ENCODE measurements around the gene CHST8. TPM values are rescaled to one million over a fixed set of nuclear protein-coding genes. Genes with fewer than 3 reads are reported as not detected.

CHST8 gene
- total RNA-seq, 1 donor from 2014 or later: 0.35 TPM

DNA sequence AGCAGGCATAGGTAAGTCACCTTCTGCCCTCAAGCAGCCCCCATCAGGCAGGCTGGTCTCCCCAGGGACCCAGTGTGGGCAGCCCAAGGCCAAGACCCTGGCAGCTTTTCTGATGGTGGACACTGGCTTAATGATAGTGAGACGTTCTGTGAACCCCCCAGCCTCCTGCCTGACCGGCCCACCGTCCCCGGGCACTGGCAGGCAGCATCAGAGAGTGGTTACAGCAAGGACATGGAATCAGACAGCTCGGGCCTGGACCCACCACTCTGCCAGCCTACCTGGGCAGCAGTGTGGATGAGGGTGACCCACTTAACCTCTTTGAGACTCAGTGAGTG, 129.7 kb downstream of the CHST8 start:
- DNase-seq (ENCODE audit: extremely low spot score, unreplicated experiment): no peak
- H3K27me3 Mint-ChIP-seq (ENCODE audit: unreplicated experiment): no peaks in the 10 kb centered on the region
- TF ChIP-seq, protein P1, sequence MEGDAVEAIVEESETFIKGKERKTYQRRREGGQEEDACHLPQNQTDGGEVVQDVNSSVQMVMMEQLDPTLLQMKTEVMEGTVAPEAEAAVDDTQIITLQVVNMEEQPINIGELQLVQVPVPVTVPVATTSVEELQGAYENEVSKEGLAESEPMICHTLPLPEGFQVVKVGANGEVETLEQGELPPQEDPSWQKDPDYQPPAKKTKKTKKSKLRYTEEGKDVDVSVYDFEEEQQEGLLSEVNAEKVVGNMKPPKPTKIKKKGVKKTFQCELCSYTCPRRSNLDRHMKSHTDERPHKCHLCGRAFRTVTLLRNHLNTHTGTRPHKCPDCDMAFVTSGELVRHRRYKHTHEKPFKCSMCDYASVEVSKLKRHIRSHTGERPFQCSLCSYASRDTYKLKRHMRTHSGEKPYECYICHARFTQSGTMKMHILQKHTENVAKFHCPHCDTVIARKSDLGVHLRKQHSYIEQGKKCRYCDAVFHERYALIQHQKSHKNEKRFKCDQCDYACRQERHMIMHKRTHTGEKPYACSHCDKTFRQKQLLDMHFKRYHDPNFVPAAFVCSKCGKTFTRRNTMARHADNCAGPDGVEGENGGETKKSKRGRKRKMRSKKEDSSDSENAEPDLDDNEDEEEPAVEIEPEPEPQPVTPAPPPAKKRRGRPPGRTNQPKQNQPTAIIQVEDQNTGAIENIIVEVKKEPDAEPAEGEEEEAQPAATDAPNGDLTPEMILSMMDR (IDR thresholded peaks at IDR 0.05): no peak
- H3K4me3 Mint-ChIP-seq (ENCODE audit: unreplicated experiment): no peak overlapping the region
- H3K9me3 Mint-ChIP-seq (ENCODE audit: unreplicated experiment): no peaks in the 10 kb centered on the region
- no peak overlapping the region for H3K27ac Mint-ChIP-seq (ENCODE audit: unreplicated experiment)
- no peaks in the 10 kb centered on the region for H3K36me3 Mint-ChIP-seq (ENCODE audit: unreplicated experiment)
- H3K4me1 Mint-ChIP-seq (ENCODE audit: unreplicated experiment): no peaks in the 10 kb centered on the region

DNA sequence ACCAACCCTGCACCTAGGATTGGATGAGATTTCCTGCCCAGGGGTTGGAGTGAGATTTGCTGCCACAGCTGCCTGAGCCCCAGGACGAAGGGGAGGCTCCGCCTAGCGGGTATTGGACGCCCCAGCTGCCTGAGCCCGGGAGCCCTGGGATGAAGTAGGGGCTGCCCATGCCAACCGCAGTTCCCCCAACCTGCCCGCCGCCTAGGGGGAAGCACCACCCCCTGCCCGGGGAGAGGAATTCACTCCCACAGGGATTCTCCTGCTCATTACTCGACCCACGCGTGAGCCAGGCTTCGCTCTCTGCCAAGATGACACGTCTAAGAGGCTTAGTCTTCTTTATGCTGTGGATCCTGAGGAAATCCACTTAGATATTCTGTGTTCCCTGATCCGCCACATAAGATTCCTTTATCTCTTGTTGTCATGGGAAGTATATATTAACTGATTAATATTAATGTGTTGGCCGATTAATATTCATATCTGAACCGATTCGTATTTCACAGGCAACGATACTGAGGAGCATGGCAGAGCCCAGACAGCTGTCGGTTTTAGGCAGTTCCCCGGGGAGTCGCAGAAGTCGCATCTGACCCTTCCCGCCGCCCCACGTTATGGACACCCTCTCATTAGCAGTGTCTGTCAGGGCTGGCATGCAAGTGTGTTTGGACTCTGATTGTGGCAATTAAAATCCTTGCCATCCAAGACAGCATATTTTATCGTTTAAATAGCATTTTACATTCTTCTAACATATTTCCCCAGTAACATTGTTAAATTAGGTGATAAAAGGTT, 130.5 kb downstream of the CHST8 start:
- TF ChIP-seq, protein P1 (IDR thresholded peaks at IDR 0.05): no peak
- DNase-seq (ENCODE audit: extremely low spot score, unreplicated experiment): no peak
- H3K9me3 Mint-ChIP-seq (ENCODE audit: unreplicated experiment): no peaks in the 10 kb centered on the region
- no peak overlapping the region for H3K4me3 Mint-ChIP-seq (ENCODE audit: unreplicated experiment)
- no peak overlapping the region for H3K27ac Mint-ChIP-seq (ENCODE audit: unreplicated experiment)
- no peaks in the 10 kb centered on the region for H3K27me3 Mint-ChIP-seq (ENCODE audit: unreplicated experiment)
- no peaks in the 10 kb centered on the region for H3K36me3 Mint-ChIP-seq (ENCODE audit: unreplicated experiment)
- H3K4me1 Mint-ChIP-seq (ENCODE audit: unreplicated experiment): no peaks in the 10 kb centered on the region

DNA sequence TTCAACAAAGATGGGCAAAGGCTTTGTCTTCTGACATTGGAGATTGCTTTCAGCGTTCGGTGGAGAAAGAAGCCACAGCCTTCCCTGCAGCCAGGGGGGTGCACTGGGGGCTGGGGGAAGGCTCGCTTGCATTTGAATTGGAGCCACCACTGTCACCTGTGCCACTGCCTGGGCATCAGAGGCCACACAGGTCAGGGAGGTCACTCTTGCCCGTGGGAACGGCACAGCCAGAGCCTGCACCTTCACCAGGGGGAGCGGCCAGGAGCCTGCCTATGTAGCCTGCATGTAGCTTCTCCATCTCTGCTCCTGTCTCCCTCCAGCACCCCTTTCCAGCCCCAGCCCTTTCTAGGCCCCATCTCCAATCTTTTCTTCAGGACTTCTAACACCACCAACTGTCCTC, 131.2 kb downstream of the CHST8 start:
- Mint-ChIP-seq H3K9me3 (ENCODE audit: unreplicated experiment) (no peaks in the 10 kb centered on the region), H3K27me3 (ENCODE audit: unreplicated experiment) (no peaks in the 10 kb centered on the region), H3K4me3 (ENCODE audit: unreplicated experiment) (no peak overlapping the region), H3K4me1 (ENCODE audit: unreplicated experiment) (no peaks in the 10 kb centered on the region), H3K36me3 (ENCODE audit: unreplicated experiment) (no peaks in the 10 kb centered on the region), H3K27ac (ENCODE audit: unreplicated experiment) (no peak overlapping the region)
- TF ChIP-seq, protein P1 (IDR thresholded peaks at IDR 0.05): no peak
- no peak for DNase-seq (ENCODE audit: extremely low spot score, unreplicated experiment)

DNA sequence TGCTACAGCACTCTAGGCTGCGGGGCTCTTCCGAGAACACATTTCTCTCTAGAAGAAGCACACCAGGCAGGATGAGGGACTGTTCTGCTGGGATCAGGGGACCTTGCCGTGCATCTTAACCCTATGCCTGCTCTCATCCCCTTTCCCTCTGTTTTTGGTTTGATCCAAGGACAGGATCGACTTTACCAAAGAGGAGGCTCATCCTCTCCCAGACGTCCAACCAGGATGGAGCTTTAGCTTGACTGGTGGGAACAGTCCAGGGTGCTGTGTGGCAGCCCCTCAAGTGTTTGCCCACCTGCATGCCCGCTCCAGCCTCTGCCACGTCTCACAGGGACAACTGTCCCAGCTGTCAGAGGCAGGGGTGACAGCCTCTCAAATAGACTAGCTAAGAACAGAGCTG, 132.6 kb downstream of the CHST8 start:
- Mint-ChIP-seq H3K27me3 (ENCODE audit: unreplicated experiment) (no peaks in the 10 kb centered on the region), H3K9me3 (ENCODE audit: unreplicated experiment) (no peaks in the 10 kb centered on the region), H3K4me1 (ENCODE audit: unreplicated experiment) (peaks cover 2% of the 10 kb centered on the region), H3K4me3 (ENCODE audit: unreplicated experiment) (no peak overlapping the region), H3K36me3 (ENCODE audit: unreplicated experiment) (no peaks in the 10 kb centered on the region), H3K27ac (ENCODE audit: unreplicated experiment) (no peak overlapping the region)
- TF ChIP-seq, protein P1 (IDR thresholded peaks at IDR 0.05): no peak
- DNase-seq (ENCODE audit: extremely low spot score, unreplicated experiment): no peak

DNA sequence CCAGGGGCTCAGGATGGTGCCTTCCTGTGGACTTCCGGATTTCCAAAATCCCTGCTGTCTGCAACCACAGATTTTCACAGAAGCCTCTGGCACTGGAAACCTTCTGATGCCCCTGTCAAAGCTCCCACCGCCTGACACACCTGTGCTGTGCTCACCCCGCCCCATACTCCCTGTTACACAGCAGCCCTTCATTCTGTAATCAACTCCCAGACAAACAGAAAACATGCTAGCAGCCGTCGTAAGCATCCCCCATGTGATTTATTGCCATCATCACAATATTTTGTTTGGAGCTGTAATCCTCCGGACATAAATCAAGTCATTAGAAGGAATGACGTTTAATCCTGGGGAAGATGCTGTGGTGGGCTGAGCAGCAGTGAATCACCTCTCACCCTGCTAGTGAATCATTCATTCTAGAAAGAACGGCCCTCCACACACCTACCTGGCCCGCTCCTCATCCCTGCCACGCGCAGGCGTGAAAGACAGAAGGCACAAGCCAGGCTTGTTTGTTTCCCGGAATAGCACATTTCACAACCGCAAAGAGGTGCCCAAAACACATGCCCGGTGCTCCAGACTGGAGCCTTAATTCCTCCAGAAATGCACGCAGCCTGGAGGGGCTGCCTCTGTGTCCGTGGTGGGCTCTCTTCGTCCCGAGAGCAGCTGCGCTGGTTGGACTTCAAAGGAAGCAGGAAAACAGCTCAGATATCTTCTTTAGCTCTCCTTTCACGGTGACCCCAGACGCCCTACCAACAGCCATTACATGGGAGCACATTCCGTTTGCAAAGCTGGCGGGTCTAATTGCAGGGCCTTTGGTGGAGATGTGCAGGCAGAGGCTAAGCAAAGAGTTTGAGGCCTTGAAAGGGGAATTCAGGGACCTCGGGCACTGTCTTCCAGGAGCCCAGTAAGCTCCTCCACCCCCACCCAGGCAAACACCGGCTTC, 133.6 kb downstream of the CHST8 start:
- no peaks in the 10 kb centered on the region for H3K9me3 Mint-ChIP-seq (ENCODE audit: unreplicated experiment)
- H3K27ac Mint-ChIP-seq (ENCODE audit: unreplicated experiment): no peak overlapping the region
- no peak for DNase-seq (ENCODE audit: extremely low spot score, unreplicated experiment)
- TF ChIP-seq, protein P1 (IDR thresholded peaks at IDR 0.05): no peak
- H3K36me3 Mint-ChIP-seq (ENCODE audit: unreplicated experiment): no peaks in the 10 kb centered on the region
- peaks cover 2% of the 10 kb centered on the region for H3K4me1 Mint-ChIP-seq (ENCODE audit: unreplicated experiment)
- peaks cover 2% of the 10 kb centered on the region for H3K27me3 Mint-ChIP-seq (ENCODE audit: unreplicated experiment)
- no peak overlapping the region for H3K4me3 Mint-ChIP-seq (ENCODE audit: unreplicated experiment)
